Testis (tissue), 3 donors: Measurements from ENCODE around the gene CSRNP3. TPM values are rescaled to one million over a fixed set of nuclear protein-coding genes. Genes with fewer than 3 reads are reported as not detected.

Experiments
- DNase-seq: peaks from one replicate; pipeline ENCODE4 v3.0.0-alpha.2; 2019
- H3K27ac ChIP-seq, 2 donors: fragments of 200-600 bp; sonication (generic); one replicate each; pipeline ENCODE4 v1.5.1; 2019
- H3K27me3 ChIP-seq: fragments of 200-600 bp; sonication (generic); one replicate; pipeline ENCODE4 v1.5.1; 2019
- H3K36me3 ChIP-seq: fragments of 200-600 bp; sonication (generic); one replicate; pipeline ENCODE4 v1.5.1; 2017; ENCODE audit warnings: low read depth; ENCODE audit errors: missing control alignments
- H3K4me1 ChIP-seq: fragments of 200-600 bp; sonication (generic); one replicate; pipeline ENCODE4 v1.5.1; 2019
- H3K4me3 ChIP-seq, 2 donors: fragments of 200-600 bp; sonication (generic); one replicate each; pipeline ENCODE4 v1.5.1; 2017 to 2019
- H3K9me3 ChIP-seq: fragments of 200-600 bp; sonication (generic); one replicate; pipeline ENCODE4 v1.5.1; 2017
- CTCF ChIP-seq, 3 experiments: fragments of 450-650 bp in 2 of 3; fragments of 200-600 bp in 1 of 3; sonication (generic) in 1 of 3; IDR thresholded peaks; one replicate each; pipeline ENCODE4 v1.5.1; 2016 to 2019; ENCODE audit warnings: antibody characterized with exemption in 3 of 3, mild to moderate bottlenecking in 2 of 3, moderate library complexity in 1 of 3
- POLR2A ChIP-seq: fragments of 450-650 bp; IDR thresholded peaks from one replicate; pipeline ENCODE4 v1.6.1; 2017; ENCODE audit warnings: antibody characterized with exemption, mild to moderate bottlenecking, moderate library complexity
- WGBS, 2 donors: methylation state at CpG; one replicate each; pipeline ENCODE4 v1.1.5; 2018; 5-methylcytosine and 5-hydroxymethylcytosine counted together
- intact Hi-C: fragments of 100-400 bp; cut with DNase I; formaldehyde crosslinking; loops from one replicate; pipeline ENCODE4 v1.15.1; 2023; ENCODE audit warnings: low total_unique reads
- polyA plus RNA-seq: library from polyadenylated mRNA; stranded (reverse); fragments of 350-450 nt; fragmentation: Illumina TruSeq; extraction: RNeasy Lipid Tissue Mini Kit (QIAGEN cat#74804); gene quantifications from one replicate; pipeline ENCODE4 v1.2.3, GENCODE V29; 2014; ENCODE audit warnings: low read depth, low replicate concordance; ENCODE audit not compliant: insufficient read depth
- total RNA-seq, 2 donors: library from RNA; depleted of rRNA; stranded (reverse); fragments of >200 nt; gene quantifications; one replicate each; pipeline ENCODE4 v1.2.3, GENCODE V29; 2016

CSRNP3 gene
- total and polyA plus RNA-seq, 3 donors from 2014 or later = 3.0 to 6.1 (median 5.3) TPM

GRCh38 chr2:165508927-165509326, 39.4 kb downstream of the CSRNP3 start:
- intact Hi-C loops = no loop called here
- no peaks in the 10 kb centered on the region for H3K4me1 ChIP-seq

GRCh38 chr2:165513479-165513878, 44.0 kb downstream of the CSRNP3 start:
- intact Hi-C loops = no loop called here
- H3K27ac ChIP-seq = no peak overlapping the region
- no peaks in the 10 kb centered on the region for H3K9me3 ChIP-seq
- TF ChIP-seq CTCF (IDR thresholded peaks at IDR 0.05) (no peak), POLR2A (no peak)
- H3K36me3 ChIP-seq = no peaks in the 10 kb centered on the region
- H3K4me1 ChIP-seq = no peaks in the 10 kb centered on the region
- no peak overlapping the region for H3K4me3 ChIP-seq
- 77 to 89% methylated on average over 1 of the region's 1 CpG for WGBS, 2 donors
- DNase-seq = no peak
- H3K27me3 ChIP-seq = no peaks in the 10 kb centered on the region

More at GRCh38 chr2:165508927-165509326, 39.4 kb downstream of the CSRNP3 start:
- Histone ChIP-seq H3K27ac (no peak overlapping the region), H3K36me3 (no peaks in the 10 kb centered on the region), H3K27me3 (no peaks in the 10 kb centered on the region), H3K9me3 (no peaks in the 10 kb centered on the region), H3K4me3 (no peak overlapping the region)
- no peak for DNase-seq
- no peak for TF ChIP-seq POLR2A
- TF ChIP-seq CTCF (IDR thresholded peaks at IDR 0.05) = no peak

- Histone ChIP-seq H3K4me1 (no peaks in the 10 kb centered on the region), H3K4me3 (no peak overlapping the region), H3K27me3 (no peaks in the 10 kb centered on the region), H3K27ac (no peak overlapping the region), H3K9me3 (no peaks in the 10 kb centered on the region), H3K36me3 (no peaks in the 10 kb centered on the region)
- DNase-seq = no peak
- intact Hi-C loops = no loop called here
- TF ChIP-seq POLR2A (no peak), CTCF (IDR thresholded peaks at IDR 0.05) (no peak)
These were observed 49.1 kb downstream of the CSRNP3 start for GRCh38 chr2:165518611-165519010.

- WGBS, 2 donors = 62 to 69% methylated on average over 3 of the region's 3 CpGs
These were observed 53.2 kb downstream of the CSRNP3 start for GRCh38 chr2:165522719-165523118.

More at GRCh38 chr2:165522719-165523118, 53.2 kb downstream of the CSRNP3 start:
- Histone ChIP-seq H3K27ac (no peak overlapping the region), H3K4me3 (no peak overlapping the region), H3K36me3 (no peaks in the 10 kb centered on the region), H3K4me1 (no peaks in the 10 kb centered on the region), H3K9me3 (no peaks in the 10 kb centered on the region), H3K27me3 (no peaks in the 10 kb centered on the region)
- intact Hi-C loops = no loop called here
- DNase-seq = no peak
- no peak for TF ChIP-seq CTCF (IDR thresholded peaks at IDR 0.05)
- TF ChIP-seq POLR2A = no peak
